Measurements from ENCODE around the gene TTYH2.

Gene TTYH2

GRCh38 chr17:74289688-74290087, 76.3 kb downstream of the TTYH2 start:
- no peak for DNase-seq (ENCODE audit: low read depth, low spot score)

DNA sequence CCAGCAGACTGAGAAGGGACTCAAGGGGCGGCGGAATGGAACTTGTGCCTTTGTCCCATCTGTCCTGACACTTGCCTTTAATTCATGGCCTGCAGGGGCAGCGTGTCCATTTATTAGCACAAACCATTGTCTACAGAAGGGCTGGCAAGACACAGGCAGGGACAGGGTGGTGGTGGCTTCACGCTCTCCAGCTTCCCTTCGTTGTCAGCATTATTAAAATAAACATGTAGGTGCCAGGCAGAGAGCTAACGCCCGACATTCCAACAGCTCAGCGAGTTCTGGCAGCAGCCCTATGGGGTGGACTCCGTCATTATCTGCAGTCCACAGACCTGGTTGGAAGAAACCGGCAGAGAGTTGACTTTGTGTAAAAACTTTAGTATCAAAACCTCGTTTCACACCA, 77.0 kb downstream of the TTYH2 start:
- no peak for DNase-seq (ENCODE audit: low read depth, low spot score)

DNA sequence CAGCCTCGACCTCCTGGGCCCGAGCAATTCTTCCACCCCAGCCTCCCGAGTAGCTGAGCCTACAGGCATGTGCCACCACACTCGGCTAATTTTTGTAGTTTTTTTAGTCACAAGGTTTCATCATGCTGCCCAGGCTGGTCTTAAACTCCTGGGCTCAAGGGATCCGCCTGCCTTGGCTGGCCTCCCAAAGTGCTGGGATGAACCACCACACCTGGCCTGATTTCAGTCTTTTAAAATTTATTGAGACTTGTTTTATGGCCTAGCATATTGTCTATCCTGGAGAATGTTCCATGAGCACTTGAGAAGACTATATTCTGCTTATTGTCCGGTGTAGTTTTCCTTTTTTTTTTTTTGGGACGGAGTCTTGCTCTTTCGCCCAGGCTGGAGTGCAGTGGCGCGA, 79.1 kb downstream of the TTYH2 start:
- DNase-seq (ENCODE audit: low read depth, low spot score), result no peak

DNA sequence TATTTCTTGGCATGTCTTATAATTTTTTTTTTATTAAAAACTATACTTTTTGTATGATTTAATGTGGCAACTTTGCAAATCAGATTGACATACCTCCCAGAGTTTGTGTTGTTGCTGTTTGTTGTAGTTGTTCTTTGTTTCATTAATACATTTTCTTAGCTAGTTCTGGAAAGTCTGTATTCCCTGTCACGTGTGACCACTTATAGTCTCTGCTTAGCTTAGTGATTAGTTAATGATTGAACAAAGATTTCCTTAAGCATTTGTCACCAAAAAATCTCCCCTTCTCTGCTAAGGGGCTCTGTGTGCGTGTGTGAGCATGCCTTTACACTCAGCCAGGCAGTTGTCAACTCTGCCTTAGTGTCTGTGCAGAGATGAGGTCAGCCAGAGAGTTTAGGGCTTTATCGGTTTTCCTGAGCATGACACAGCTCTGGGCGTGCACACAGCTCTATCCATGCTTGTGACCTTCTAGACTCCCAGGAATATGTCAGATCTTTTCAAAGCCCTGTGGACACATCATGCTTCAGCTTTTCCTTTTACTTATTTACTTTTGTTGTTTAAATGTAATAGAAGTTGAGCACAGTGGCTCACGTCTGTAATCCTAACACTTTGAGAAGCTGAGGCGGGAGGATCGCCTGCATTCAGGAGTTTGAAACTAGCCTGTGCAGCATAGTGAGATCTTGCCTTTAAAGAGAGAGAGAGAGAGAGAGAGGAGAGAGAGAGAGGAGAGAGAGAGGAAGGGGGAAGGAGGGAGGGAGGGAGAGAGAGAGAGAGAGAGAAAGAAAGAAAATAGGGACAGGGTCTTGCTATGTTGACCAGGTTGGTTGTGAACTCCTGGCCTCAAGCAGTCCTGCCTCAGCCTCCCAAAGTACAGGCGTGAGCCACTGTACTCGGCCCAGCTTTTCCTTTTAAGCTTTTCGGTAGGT, 82.5 kb downstream of the TTYH2 start:
- no peak for DNase-seq (ENCODE audit: low read depth, low spot score)

- DNase-seq (ENCODE audit: low read depth, low spot score), result no peak
Observed at GRCh38 chr17:74296548-74296936, 83.2 kb downstream of the TTYH2 start.

DNA sequence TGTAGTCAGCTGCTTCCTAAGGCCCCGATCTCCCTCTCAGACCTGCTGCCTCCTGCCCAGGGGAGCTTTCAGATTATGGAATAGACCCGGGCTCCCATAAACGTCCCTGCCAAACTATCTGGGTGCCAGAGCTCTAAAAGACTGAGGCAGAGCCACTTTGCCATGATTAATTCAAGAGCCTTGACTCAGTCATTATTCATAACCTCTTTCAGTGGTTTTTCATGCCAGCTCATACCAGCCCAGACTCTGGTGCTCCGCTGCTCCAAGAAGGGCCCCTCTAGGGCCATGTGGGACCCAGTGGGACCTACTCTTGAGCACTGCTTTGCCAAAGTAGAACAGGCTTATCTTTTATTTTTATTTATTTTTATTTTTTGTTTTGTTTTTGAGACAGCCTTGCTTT, 84.6 kb downstream of the TTYH2 start:
- no peak for DNase-seq (ENCODE audit: low read depth, low spot score)

DNA sequence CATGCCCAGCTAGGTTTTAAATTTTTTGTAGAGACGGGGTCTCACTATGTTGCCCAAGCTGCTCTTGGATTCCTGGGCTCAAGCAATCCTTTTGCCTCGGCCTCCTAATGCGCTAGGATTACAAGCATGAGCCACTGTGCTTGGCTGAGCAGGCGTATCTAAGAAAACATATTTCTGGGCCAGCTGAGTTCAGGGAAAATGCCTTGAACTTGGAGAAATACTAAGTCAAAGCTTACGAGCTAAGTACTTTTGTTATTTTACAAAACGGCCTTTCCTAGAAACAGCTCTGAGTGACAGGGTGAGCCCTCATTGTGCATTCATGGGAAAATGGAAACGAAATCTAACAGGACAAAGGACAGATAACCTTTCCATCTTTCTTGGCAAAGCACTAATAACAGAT, 85.4 kb downstream of the TTYH2 start:
- no peak for DNase-seq (ENCODE audit: low read depth, low spot score)

DNA sequence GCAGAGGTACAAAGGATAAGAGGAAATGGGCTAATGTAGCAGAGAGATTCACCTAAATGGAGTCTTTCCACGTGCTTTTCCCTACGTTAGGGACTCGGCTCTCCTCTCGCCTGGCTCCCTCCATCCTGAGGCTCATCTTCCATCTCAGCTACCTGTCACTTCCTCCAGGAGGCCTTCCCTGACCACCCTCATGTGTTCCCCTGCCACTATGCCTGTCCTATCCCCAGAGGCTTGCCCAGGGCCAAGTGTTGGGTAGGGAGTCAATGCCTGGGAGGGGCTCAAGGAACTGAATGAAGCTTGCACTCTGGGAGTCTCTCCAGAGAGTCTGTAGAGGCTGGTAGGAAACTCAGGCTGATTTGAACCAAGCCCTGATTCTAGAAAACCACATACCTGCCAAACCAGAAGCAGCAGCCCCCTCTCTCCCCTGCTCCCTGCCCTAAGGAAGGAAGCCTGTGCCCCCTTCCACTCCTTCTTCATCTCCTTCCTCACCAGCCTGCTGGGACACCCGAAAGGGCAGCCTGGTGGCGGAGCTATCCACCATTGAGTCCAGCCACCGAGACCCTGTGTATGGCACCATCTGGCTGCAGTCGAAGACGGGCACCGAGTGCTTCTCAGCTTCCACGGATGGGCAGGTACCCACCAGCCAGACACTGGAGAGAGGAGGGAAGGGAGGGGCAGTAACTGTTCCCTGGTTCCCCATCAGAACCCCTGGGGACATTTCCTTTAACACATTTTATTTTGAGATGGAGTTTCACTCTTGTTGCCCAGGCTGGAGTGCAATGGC, 86.0 kb downstream of the TTYH2 start:
- DNase-seq (ENCODE audit: low read depth, low spot score), result no peak

- no peak for DNase-seq (ENCODE audit: low read depth, low spot score)
Observed at GRCh38 chr17:74303305-74303704, 89.9 kb downstream of the TTYH2 start.

GRCh38 chr17:74304184-74304583, 90.8 kb downstream of the TTYH2 start:
- no peak for DNase-seq (ENCODE audit: low read depth, low spot score)

DNA sequence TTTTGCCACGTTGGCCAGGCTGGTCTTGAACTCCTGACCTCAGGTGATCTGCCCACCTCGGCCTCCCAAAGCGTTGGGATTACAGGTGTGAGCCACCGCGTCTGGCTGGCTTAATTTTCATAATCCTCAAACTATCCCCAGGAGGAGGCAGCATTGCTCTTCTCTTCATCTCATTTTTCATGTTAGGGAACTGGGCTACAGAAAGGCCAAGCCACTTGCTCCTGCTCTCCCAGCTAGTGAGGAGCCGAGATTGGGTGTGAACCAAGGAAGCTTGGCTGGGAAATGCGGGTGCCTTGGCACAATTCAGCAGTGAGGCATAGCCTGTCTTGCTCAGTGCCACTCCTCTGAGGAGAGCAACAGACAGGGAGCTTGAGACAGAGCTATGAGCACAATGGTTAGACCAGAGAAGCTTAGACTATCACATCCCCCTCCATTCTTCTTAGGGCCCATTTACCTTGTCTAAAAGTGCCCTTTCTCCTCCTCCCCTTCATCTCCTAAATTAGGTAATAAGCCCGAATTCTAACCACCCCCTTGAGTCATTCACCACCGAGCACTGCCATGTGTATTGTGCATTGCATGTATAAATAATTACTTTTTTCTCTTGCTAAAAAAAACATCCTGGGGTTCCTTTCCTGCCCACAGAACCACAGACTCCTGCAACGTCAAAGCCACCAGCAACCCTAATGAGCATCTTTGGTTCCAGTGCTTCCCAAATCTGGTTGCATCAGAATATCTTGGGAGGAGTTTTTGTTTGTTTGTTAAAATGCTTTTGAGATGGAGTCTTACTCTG, 92.7 kb downstream of the TTYH2 start:
- no peak for DNase-seq (ENCODE audit: low read depth, low spot score)

DNA sequence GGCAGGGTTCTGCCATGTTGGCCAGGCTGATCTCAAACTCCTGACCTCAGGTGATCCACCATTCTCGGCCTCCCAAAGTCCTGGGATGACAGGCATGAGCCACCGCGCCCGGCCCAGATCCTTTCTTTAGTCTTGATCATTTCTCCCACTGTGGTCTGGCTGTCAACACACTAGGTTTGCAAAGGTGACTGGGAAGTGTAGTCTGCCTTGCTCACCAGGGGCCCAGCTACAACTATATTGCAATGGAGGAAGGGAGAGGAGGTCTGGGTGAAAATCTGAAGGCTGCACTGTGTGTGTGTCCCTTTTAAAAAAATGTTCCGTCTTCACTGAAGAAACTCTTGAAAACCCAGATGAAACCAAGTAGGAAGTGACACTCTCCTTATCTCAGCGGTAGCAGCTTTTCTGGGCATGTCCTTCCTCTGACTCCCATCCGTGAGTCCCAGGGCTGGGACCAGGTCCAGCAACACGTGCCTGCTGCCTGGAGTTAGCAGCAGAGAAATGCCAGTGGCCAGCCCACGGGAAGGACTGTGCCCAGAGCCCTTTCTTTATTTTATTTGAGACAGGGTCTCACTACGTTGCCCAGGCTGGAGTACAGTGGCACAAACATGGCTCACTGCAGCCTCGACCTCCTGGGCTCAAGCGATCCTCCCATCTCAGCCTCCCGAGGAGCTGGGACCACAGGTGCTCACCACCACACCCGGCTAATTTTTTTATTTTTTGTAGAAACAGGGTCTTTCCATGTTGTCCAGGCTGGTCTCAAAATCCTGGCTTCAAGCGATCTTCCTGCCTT, 94.8 kb downstream of the TTYH2 start:
- DNase-seq (ENCODE audit: low read depth, low spot score), result no peak

- DNase-seq (ENCODE audit: low read depth, low spot score), result no peak
Observed at GRCh38 chr17:74309902-74310301, 96.5 kb downstream of the TTYH2 start.
